GM19395 (cell line): ENCODE results near the gene CLASP1.
"Not testable (repeated sequence)": the region's sequence is repeated elsewhere in the genome, so short reads cannot be mapped to it uniquely, and the experiment has no call there.

Experiments
- ATAC-seq: cut with Tn5 transposase; IDR thresholded peaks from one replicate; pipeline ENCODE4 v1.9.1; 2021; ENCODE audit warnings: mild to moderate bottlenecking, moderate library complexity; ENCODE audit not compliant: unreplicated experiment

The CLASP1 gene

DNA sequence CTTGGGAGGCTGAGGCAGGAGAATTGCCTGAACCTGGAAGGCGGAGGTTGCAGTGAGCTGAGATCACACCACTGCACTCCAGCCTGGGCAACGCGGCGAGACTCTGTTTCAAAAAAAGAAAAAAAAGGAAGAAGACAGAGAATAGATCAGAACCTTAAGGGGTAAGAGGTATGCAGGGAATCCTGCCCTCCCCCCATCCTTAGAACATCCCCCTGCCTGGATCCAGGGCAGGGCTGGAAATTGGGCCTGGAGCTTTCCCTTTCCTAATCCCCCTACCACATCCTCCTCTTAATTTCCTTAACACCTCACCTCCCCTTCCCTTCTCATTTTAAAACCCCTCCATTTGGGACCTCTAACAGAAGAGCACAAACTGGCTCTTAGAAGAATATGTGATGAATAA, 62.1 kb downstream of the CLASP1 start:
- no peak for ATAC-seq

- ATAC-seq: no peak
Observed at GRCh38 chr2:121584741-121585140, 64.5 kb downstream of the CLASP1 start.

DNA sequence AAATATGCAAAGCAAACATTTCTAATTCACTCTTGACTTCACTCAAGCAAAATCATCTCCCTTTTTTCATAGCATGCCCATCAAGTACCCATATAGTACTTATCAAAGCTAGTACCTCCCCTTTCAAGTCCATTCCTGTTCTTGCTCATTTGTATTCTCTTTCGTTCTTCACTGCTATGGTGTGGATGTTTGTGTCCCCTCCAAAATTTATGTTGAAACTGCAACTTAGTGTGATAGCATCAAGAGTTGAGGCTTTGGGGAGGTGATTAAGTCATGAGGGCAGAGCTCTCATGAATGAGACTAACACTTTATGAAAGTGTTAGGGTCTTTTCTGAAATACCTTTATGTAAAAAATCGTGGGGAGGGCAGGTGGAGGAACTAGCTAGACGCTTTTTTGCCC, 65.7 kb downstream of the CLASP1 start:
- peak; percentile 56 for ATAC-seq

- ATAC-seq: no peak
Observed at GRCh38 chr2:121582272-121582671, 67.0 kb downstream of the CLASP1 start.

DNA sequence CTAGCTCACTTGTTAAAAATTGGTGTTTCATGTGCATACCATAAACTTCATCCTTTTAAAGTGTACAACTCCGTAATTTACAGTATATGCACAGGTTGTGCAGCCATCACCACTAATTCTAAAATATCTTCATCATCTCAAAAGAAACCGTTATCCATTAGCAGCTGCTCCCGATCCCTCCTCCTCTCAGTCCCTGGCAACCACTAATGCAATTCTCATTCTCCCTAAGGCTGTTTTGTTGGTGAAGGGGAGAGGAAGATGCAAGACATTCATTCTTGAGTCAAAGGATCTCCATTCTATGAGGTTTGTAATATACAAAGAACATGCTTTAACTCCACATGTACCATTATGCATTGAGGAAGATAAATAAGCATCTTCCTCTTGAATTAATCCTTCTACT, 70.0 kb downstream of the CLASP1 start:
- ATAC-seq: no peak

- ATAC-seq: no peak
Observed at GRCh38 chr2:121577381-121577780, 71.9 kb downstream of the CLASP1 start.

DNA sequence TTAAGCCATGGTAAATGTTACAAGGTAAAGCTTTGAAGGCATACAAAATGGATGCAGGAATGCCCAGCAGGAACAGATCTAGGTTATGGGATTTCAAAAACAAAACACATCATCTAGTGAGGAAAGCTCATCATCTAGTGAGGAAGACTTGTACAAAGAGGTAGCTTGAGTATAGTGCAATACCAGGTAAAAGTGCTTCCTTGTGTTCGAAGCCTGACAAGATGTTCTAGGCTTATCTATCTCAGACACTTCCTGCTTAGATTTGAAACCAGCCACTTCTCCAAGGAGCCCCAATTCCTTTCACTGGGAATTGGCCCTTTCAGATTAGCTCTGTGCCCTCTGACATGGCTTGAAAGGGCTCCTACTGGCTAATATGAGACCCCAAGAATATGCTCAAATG, 73.0 kb downstream of the CLASP1 start:
- no peak for ATAC-seq

- ATAC-seq: no peak
Observed at GRCh38 chr2:121575800-121576199, 73.5 kb downstream of the CLASP1 start.

DNA sequence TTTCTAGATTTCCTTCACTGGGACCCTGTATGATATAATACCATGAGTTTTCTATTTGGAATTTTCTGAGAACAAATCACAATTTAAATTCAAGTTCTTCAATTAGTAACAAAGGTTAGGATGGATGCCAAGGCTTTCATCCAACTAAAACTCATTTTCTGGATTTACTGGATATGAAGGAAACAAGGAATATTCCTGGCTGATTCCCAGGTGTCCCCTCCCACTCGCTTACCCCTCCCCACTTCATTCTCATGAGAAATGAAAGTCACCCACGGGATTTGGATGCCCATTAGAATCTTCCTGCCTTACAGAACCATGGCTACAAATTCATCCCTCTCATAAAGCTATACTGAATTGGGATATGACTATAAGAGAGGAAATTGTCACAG, 78.6 kb downstream of the CLASP1 start:
- ATAC-seq: no peak

DNA sequence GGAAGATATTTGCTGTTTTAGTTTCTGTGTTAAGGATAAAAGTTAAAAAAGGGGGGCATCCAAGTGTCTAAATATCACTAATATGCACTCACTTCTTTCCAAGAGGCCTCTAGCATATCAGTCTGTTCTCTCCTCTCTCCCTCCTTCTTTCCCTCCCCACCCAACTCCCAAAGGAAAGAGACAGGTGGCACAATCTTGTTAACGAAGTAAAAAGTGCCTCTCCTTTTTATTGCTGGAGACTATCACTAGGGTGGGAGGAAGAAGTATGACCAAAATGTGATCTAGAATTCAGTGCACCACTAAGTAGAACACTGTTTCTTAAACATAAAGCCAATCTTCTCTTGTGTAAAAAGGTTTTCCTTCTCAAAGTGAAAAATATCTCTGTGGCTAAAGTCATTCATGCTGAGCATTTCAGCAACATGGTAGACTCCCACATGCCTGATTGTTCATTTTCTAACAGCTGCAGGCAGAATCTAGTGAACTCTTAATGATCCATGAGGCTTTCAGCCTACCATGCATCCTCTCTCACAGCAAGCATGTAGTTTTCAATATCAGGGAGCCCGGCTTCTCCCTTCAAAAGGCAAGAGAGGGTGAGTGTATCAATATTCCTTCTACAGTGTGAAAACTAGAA, 79.1 kb downstream of the CLASP1 start:
- ATAC-seq: no peak

DNA sequence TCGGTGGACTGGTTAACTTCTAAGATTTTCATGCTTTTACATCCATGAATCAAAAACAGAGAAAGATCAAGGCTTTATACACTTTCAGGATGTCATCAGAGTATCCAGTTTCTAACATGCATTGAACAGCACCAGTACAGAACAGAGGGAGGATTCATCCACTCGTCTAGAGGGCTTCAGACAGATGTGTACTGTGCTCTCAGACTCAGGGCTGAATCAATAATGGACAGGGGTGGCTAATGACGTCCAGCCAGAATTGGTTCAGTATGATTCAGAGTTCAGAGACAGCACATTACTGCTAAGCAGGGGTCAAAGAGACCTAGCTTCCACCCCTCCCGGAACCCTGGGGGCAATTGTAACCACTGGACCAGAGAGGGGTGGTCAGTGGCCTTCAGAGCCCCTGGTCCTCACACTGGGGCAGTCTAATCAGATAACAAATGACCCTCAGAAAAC, 81.3 kb downstream of the CLASP1 start:
- ATAC-seq: no peak

DNA sequence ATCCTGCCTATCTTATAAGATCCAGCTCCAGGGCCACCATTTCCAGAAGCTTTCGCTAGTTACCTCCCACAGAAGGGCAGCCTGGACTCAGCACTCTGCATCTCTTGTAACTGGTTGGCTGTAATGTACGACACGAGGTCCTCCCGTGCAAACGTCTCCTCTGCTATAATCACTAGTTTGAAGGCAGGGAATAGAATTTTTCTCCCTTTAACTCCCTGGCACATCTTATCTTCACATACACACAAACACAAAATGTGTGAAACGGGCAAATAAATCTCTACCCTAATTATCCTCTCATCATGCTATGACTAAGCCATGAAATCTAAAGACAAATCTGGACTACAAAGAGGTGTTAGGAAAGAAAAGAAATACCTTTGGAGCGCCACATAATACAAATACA, 81.8 kb downstream of the CLASP1 start:
- ATAC-seq: no peak

GRCh38 chr2:121565389-121566250, 83.6 kb downstream of the CLASP1 start:
- no peak for ATAC-seq

- no peak for ATAC-seq
Observed at GRCh38 chr2:121564905-121565304, 84.4 kb downstream of the CLASP1 start.

- not testable (repeated sequence) for ATAC-seq
Observed at GRCh38 chr2:121563754-121564153, 85.5 kb downstream of the CLASP1 start.

DNA sequence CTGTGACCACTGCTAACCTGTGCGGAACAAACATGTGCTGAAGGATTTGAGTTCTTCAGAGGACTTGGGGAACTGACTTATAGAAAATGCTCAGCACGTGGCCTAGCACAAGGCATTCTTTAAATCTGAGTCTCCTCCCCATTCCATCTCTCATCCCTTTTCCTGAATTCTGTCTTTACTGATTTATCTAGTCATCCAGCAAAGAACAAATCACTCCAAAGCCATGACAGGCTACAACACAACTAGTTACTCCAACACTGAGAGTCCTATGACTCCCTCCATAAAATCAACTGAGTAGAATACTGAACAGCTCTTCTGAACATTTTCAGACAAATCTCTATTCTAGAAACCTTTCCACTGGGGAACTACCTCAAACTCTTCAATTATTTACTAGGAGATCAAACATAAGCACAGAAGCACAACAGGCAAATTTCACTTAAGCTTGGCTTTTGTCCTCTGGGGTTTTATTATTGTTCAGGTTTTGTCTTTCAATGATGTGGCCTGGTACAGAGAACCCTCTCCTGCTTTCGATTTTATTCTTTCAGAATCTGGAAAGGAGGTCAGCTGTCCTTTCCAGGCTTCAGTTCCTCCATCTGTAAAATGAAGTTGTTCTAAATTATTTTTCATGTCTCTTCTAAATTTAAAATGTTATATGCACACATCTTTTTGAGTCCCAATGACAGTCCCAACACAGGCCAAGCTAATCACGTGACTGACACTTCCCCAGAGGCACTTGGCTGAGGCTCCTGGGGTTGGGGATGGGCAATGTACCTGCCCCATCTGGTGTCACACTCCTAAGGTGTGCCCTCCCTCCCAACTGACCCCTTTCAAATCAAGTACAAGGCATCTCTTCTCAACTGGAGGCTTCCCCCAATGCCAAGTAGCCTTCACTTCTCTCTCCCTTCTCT, 86.7 kb downstream of the CLASP1 start:
- peak; percentile 49 for ATAC-seq

DNA sequence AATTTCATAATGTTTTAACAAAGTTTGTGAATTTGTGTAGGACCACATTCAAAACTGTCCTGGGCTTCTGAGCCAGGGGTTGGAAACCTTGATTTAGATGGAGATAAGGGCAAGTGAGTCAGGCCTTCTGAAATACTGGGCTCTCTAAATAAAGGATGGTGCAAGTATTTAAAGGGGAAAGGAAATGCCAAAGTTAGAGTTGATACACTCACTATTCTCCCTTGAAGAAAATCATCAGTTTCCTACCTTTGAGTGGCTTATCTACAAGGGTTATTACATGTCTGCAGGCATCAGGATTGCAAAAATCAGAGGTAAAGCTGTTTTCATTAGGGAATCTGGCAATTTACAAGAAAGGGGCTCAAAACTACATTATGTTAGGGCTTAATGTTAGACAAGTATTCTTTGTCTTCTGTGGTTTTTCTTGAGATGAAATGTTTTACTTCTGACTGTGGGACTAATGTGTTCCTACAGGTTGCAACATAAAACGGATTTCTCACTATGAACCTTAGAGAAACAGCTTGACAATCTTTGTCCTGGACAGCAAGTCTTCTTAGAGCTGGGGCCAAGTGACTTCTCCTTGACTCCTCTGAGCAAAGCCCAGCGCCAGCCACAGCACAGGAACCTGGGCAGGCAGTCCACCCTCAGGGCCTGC, 87.5 kb downstream of the CLASP1 start:
- no peak for ATAC-seq

GRCh38 chr2:121558329-121558728, 90.9 kb downstream of the CLASP1 start:
- peak; percentile 77 for ATAC-seq

- ATAC-seq: no peak
Observed at GRCh38 chr2:121555008-121555407, 94.3 kb downstream of the CLASP1 start.

GRCh38 chr2:121552477-121553180, 96.6 kb downstream of the CLASP1 start:
- peak; percentile 82 for ATAC-seq
